ENCODE measurements around the gene TNKS1BP1.

The TNKS1BP1 gene

DNA sequence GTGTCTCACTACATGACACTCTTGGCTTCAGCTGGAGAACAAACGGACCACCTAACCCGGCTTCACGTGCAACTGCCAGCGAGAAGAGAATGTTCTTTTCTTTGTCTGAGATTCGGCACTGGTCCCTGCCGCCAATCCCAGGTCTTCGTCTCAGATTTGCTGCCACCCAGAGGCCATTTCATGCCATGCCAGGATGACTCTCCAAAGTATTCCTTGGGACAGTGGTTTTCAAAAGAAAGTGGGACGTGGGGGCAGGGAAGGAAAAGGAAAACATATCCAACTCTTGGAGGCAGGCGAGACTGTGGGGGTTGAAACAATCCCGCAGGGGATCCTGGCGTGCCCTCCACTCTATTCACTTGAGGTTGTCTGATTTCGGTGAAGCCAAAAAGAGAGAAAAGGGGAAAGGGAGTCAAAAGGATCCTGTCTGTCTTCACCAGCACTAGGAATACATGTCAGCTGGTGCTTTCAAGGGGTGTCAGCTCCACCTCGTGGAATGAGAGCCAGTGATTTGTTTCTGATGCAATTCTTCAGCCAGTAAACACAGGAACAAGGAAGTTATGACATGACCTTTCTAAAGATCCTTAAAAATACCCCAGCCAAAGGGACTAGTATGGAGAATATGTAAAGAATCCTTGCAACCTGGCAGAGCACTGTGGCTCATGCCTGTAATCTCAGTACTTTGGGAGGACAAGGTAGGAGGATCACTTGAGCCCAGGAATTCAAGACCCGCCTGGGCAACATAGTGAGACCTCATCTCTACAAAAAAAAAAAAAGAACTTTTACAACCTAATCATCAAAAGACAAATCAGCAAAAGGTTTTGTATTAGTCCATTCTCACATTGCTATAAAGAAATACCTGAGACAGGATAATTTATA lies 46.7 kb downstream of the TNKS1BP1 start:
- TF ChIP-seq ZFX (IDR thresholded peaks at IDR 0.05) = no peak
- TF ChIP-seq, protein P1, sequence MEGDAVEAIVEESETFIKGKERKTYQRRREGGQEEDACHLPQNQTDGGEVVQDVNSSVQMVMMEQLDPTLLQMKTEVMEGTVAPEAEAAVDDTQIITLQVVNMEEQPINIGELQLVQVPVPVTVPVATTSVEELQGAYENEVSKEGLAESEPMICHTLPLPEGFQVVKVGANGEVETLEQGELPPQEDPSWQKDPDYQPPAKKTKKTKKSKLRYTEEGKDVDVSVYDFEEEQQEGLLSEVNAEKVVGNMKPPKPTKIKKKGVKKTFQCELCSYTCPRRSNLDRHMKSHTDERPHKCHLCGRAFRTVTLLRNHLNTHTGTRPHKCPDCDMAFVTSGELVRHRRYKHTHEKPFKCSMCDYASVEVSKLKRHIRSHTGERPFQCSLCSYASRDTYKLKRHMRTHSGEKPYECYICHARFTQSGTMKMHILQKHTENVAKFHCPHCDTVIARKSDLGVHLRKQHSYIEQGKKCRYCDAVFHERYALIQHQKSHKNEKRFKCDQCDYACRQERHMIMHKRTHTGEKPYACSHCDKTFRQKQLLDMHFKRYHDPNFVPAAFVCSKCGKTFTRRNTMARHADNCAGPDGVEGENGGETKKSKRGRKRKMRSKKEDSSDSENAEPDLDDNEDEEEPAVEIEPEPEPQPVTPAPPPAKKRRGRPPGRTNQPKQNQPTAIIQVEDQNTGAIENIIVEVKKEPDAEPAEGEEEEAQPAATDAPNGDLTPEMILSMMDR (conservative IDR thresholded peaks at IDR 0.05) = peak; percentile 95
- peak overlapping the region; percentile 78 for H3K27ac ChIP-seq

DNA sequence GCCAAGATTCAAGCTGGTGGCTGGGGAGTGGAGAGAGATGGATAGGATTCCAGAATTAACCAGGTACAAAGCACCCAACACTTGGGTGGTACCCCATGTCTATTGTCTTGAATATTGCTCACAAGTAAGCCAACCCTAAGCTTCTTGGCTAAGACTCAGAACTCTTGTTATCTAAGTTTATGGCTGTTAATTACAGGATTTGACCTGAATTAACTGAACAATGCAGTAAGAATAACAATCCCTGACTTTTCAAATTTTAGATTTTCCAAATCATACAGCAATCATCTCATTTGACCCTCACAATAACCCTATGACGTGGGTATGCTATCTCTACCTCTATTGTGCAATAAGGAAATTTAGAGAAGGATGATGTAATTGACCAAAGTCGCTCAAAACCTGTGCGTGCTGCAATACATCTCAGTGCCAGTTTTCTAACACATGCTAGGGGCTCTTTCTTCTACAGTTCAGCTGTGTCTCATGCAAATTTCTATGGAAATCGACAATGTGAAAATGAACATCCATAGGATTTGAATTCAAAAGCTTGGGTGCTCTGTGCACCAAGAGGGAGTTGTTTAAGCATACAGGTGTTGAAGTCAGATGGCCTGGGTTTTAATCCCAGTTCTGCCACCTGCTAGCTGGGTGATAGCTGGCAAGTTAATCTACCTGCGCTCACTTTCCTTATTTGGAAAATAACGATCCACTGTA lies 47.6 kb downstream of the TNKS1BP1 start:
- H3K27ac ChIP-seq = peak overlapping the region; percentile 78; the same call in 1 of the 2 replicates
- TF ChIP-seq ZFX (IDR thresholded peaks at IDR 0.05) = no peak
- TF ChIP-seq, protein P1 (conservative IDR thresholded peaks at IDR 0.05) = no peak

DNA sequence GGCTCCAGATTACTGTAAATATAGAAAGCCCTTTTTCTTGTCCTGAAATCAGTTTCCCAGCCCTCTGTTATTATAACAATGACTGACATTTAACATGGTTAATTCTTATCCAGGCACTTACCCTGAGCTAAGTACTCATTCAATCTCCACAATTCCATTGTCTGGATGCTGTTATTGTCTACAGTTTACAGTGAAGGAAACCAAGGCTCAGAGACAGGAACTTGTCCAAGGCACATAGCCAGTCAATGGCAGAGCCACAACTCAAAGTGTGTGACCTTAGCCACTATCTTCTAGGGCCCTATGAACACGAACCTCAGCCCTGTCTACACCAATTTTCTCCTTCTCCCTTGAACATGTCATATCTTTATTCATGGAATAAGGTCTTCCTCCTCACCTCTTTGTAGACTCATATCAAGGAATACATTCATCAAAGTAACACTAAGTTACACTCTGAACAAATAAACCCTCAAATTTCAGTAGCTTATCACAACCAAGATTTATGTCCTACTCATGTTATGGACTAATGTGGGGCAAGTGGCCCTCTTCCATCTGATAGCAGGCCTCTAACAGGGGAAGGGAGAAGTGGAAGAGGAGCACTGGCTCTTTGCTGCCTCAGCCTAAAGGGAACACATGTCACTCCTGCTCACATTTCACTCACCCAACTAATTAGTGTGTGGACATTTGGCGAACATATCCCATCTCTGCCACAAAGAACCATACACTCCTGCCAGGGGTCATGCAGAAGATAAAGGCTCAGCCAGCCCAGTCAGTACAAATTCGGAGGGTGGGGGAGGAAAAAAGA lies 48.4 kb downstream of the TNKS1BP1 start:
- H3K27ac ChIP-seq = no peak overlapping the region
- TF ChIP-seq, protein P1 (conservative IDR thresholded peaks at IDR 0.05) = no peak
- no peak for TF ChIP-seq ZFX (IDR thresholded peaks at IDR 0.05)

DNA sequence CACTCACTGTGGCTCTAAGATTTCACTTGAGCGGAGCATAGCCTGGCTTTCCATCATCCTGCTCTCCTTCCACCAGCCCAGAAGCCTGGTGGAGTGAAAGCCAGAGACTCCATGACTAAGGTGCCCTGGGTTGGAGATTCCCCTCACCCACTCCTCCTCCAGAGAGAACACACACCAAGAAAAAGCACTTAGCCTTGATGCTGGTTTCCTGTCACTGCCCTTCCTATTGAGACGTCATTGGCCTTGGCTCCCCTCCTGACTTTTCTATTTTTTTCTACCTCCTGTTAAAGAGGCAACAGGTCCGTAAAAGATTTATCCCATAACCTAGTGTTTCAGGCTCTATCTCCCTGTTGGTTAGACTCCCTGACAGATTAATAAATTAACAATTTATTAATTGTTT lies 49.2 kb downstream of the TNKS1BP1 start:
- TF ChIP-seq, protein P1 (conservative IDR thresholded peaks at IDR 0.05) = no peak
- TF ChIP-seq ZFX (IDR thresholded peaks at IDR 0.05) = no peak
- no peak overlapping the region for H3K27ac ChIP-seq

DNA sequence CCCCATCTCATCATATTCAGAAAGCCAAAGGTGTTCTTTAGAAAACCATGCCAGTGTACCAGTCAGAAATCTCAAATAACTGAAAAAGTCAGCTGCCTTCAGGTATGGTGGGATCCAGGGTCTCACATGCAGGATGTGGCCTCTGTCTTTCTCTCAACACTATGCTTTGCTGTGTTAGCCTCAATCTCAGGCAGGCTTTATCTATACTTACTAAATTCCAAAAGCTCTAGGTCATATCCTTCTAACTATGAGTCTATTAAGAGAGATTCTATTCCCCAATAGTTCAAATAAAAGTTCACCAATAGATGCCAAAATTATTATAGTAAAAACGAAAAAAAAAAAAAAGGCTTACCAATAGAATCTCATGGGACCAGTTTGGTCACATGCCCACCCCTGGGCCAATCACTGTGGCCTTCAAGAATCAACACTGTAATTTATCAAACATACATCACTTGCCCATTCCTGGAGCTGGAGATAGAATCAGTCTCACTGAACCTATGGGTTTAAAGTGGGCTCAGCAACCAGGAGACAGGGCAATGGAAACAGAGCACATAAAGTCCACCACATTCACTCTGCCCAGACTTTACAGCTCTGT lies 49.8 kb downstream of the TNKS1BP1 start:
- no peak for TF ChIP-seq ZFX (IDR thresholded peaks at IDR 0.05)
- TF ChIP-seq, protein P1 (conservative IDR thresholded peaks at IDR 0.05) = no peak
- no peak overlapping the region for H3K27ac ChIP-seq

DNA sequence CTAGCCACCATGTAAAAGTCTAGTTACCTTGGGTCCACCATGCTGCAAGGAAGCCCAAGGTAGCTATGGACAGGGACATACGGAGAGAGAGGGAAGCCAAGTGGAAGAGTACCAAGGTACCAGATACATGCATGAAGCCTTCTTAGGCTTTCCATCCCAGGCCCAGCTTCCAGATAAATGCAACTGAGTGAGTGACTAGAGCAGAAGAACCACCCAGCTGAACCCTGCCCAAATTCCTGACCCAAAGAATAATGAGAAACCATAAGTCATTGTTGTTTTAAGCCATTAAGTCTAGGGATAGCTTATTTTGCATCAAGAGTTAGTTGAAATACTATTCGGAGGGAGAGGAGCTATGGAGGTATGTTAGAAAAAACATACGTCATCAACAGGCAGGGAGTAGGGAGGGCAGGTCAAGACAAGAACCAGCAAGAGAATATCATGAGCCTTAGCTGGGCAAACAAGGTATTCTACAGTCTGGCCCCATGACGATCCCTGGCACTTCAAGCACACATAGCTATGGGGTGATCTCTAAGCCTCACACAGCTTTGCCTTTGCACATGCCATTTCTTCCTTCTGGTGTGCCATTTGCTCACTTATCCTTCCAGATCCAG lies 51.2 kb downstream of the TNKS1BP1 start:
- TF ChIP-seq, protein P1 (conservative IDR thresholded peaks at IDR 0.05) = no peak
- TF ChIP-seq ZFX (IDR thresholded peaks at IDR 0.05) = no peak

More for the DNA sequence above, 51.2 kb downstream of the TNKS1BP1 start:
- H3K27ac ChIP-seq = no peak overlapping the region
